GM12891 (cell line): ENCODE results near the gene P2RX5.

Experiments
- PAX5 ChIP-seq: IDR thresholded peaks from 2 replicates; pipeline ENCODE4 v1.6.1; 2011; ENCODE audit warnings: low read length, moderate library complexity, mild to moderate bottlenecking; ENCODE audit not compliant: insufficient read depth, severe bottlenecking
- POLR2A ChIP-seq: IDR thresholded peaks from 2 replicates; pipeline ENCODE4 v1.6.1; 2011; ENCODE audit warnings: low read depth, low read length, control low read depth
- POLR2AphosphoS5 ChIP-seq: IDR thresholded peaks from 2 replicates; pipeline ENCODE4 v1.6.1; 2011; ENCODE audit warnings: low read depth, low read length, control low read depth
- POU2F2 ChIP-seq: IDR thresholded peaks from 2 replicates; pipeline ENCODE4 v1.6.1; 2011; ENCODE audit warnings: low read depth, mild to moderate bottlenecking, control low read depth, low read length, moderate library complexity
- SPI1 ChIP-seq: IDR thresholded peaks from 2 replicates; pipeline ENCODE4 v1.6.1; 2011; ENCODE audit warnings: low read depth, low read length, control low read depth
- TAF1 ChIP-seq: IDR thresholded peaks from 2 replicates; pipeline ENCODE4 v1.6.1; 2011; ENCODE audit warnings: low read depth, low read length, control low read depth

- TF ChIP-seq POU2F2 (no peak), POLR2A (no peak), POLR2AphosphoS5 (no peak), TAF1 (no peak), PAX5 (no peak), SPI1 (no peak)
Measured at GRCh38 chr17:3723188-3723555, 27.2 kb upstream of the P2RX5 start.
